DMS153 treated with DMSO at 0.1 percent for 48 hours (cell line): ENCODE measurements around the gene KCNG1.
"Not testable (repeated sequence)": the region's sequence is repeated elsewhere in the genome, so short reads cannot be mapped to it uniquely, and the experiment has no call there.

Source experiments
- DNase-seq: peaks from one replicate; lab custom pipeline; 2025; ENCODE audit not compliant: unreplicated experiment; lab: John Stamatoyannopoulos, UW

Gene KCNG1

GRCh38 chr20:51022803-51023616, at the start of gene KCNG1:
Gene KCNG1, minus strand, starts transcription at chr20:51023107. Its CDS starts 12,769 bp downstream, at chr20:51010338.
- DNase-seq: peak; percentile 4

GRCh38 chr20:51070621-51071020, 47.7 kb upstream of the KCNG1 start:
- no peak for DNase-seq

GRCh38 chr20:51067792-51068191, 44.9 kb upstream of the KCNG1 start:
- no peak for DNase-seq

- no peak for DNase-seq
These were observed 42.7 kb upstream of the KCNG1 start for GRCh38 chr20:51065615-51066014.

- DNase-seq: no peak
These were observed 41.2 kb upstream of the KCNG1 start for GRCh38 chr20:51064137-51064536.

GRCh38 chr20:51062065-51062464, 39.2 kb upstream of the KCNG1 start:
- no peak for DNase-seq

GRCh38 chr20:51061418-51062045, 38.6 kb upstream of the KCNG1 start:
- no peak for DNase-seq

- no peak for DNase-seq
These were observed 37.4 kb upstream of the KCNG1 start for GRCh38 chr20:51060301-51060700.

- DNase-seq: no peak
These were observed 37.0 kb upstream of the KCNG1 start for GRCh38 chr20:51059862-51060261.

- DNase-seq: no peak
These were observed 35.1 kb upstream of the KCNG1 start for GRCh38 chr20:51058017-51058416.

- DNase-seq: no peak
These were observed 31.3 kb upstream of the KCNG1 start for GRCh38 chr20:51054233-51054632.

GRCh38 chr20:51050531-51051075, 27.7 kb upstream of the KCNG1 start:
- no peak for DNase-seq

- no peak for DNase-seq
These were observed 23.4 kb upstream of the KCNG1 start for GRCh38 chr20:51046021-51046985.

GRCh38 chr20:51045492-51045891, 22.6 kb upstream of the KCNG1 start:
- not testable (repeated sequence) for DNase-seq

- DNase-seq: no peak
These were observed 21.9 kb upstream of the KCNG1 start for GRCh38 chr20:51044796-51045195.

GRCh38 chr20:51043811-51044210, 20.9 kb upstream of the KCNG1 start:
- DNase-seq: no peak

GRCh38 chr20:51042657-51043247, 19.8 kb upstream of the KCNG1 start:
- no peak for DNase-seq

- no peak for DNase-seq
These were observed 19.2 kb upstream of the KCNG1 start for GRCh38 chr20:51042064-51042463.

- no peak for DNase-seq
These were observed 14.7 kb upstream of the KCNG1 start for GRCh38 chr20:51037532-51038115.

- no peak for DNase-seq
These were observed 14.1 kb upstream of the KCNG1 start for GRCh38 chr20:51036827-51037531.
